Myocyte (in vitro differentiated cells): ENCODE results near the gene NPC1L1. TPM values are rescaled to one million over a fixed set of nuclear protein-coding genes. Genes with fewer than 3 reads are reported as not detected.
"Not testable (repeated sequence)": the region's sequence is repeated elsewhere in the genome, so short reads cannot be mapped to it uniquely, and the experiment has no call there.

Experiments
- DNase-seq: peaks from one replicate; pipeline ENCODE4 v3.0.0-alpha.2; 2012; ENCODE audit warnings: low read depth
- total RNA-seq: library from RNA; depleted of rRNA; stranded (reverse); fragments of >200 nt; gene quantifications from 2 replicates; pipeline ENCODE4 v1.2.3, GENCODE V29; 2014

The NPC1L1 gene
- total RNA-seq, 1 donor from 2014 or later, result not detected

DNA sequence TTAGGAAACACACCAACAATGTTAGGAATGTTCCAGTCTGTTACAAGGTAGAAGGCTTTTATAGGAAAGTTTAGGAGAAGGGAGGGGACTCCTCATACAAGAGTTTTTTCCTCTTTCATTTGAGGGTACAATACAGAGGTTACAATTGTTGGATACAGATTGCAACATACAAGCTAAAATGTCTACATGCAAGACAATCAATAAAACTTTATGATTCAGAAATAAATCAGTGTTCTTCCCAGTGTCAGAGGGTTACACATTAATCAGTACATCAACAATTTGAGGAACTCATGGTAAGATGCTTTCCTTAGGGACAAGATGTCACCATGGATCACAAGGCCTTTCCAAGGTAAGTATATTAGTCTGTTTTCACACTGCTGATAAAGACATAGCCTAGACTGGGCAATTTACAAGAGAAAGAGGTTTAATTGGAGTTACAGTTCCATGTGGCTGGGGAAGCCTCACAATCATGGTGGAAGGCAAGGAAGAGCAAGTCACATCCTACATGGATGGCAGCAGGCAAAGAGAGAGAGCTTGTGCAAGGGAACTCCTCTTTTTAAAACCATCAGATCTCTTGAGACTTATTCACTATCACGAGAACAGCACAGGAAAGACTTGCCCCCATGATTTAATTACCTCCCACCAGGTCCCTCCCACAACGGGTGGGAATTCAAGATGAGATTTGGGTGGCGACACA is 34.4 kb downstream of the NPC1L1 start:
- DNase-seq, result not testable (repeated sequence)

DNA sequence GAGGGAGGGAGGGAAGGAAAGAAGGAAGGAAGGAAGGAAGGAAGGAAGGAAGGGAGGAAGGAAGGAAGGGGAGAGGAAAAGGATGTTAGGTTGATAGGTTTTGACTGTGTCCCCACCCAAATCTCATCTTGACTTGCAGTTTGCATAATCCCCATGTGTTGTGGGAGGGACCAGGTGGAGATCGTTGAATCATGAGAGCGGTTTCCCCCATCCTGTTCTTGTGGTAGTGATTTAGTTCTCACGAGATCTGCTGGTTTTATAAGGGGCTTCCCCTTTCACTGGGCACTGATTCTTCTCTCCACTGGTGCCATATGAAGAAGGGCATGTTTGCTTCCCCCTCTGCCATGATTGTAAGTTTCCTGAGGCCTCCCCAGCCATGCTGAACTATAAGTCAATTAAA is 35.5 kb downstream of the NPC1L1 start:
- peak; percentile 20 for DNase-seq

DNA sequence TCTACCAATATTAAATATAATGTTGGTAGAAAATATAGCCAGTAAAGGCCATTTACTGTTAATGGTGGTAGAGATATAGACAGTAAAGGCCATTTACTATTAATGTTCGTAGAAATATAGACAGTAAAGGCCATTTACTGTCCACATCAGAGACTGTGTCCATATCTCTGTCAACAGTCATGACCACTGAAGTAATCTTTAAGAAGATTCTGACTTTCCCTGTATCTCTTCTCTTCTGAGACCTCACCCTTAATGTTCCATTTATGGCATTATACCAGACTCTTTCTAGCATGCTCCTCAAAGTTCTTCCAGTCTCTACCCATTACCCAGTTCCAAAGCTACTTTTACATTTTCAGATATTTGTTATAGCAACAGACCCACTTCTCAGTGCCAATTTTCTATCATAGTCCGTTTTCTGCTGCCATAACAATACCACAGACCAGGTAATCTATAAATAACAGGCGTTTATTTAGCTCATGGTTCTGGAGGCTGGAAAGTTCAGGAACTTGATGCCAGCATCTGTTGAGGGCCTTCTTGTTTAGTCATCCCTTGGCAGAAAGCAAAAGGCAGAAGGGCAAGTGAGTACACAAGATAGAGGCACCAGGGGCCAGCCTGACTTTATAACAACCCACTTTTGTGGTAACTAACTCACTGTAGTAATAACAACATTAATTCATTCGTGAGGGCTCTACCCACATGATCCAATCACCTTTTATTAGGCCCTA is 42.7 kb downstream of the NPC1L1 start:
- DNase-seq, result peak; percentile 85

DNA sequence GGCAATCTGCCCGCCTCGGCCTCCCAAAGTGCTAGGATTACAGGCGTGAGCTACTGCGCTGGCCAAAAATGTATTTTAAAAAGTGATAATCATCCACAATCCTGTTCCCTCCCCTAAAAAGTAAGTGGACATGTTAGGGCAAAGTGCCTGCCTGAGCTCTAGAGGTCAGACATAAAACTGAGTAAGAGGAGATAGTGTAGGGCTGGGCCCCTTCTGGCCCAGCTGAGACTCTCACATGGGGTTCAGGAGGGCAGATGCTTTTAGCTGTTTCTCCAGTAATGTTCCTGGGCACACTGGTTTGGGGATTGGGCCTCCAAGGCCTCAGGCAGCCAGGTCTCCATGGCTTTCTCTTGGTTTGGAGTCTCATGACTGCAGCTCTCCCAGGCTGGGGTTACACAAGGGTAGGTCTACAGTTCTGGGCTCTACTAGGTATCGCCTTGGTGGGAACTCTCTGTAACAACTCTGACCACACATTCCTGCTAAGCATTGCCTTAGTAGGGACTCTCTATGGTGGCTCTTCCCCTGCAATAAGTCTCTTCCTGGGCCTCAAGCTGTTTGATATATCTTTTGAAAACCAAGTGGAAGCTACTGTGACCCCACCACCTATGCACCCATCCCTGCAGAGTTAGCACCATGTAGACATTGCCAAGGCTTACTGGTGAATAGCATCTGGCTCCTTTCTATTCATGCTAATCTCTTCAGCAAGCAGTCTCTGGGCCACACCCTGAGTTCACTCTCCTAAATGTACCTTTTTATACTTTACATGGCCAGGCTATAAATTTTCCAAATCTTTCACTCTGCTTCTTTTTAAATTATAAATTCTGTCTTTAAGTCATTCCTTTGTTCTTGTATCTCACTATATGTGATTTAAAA is 43.7 kb downstream of the NPC1L1 start:
- no peak for DNase-seq

DNA sequence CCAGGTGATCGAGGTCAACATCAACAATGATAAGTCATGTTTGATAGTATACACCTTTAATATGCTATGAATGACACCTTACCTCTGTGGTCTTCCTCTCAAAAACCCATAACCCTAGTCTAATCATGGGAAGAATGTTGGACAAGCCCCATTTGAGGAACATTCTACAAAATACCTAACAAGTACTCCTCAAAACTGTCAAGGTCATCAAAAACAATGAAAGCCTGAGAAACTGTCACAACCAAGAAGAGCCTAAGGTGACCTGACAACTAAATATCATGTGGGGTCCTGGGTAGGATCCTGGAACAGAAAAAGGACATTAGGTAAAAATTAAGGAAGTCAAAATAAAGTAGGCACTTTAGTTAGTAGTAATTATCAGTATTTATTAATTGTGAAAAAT is 44.7 kb downstream of the NPC1L1 start:
- no peak for DNase-seq

DNA sequence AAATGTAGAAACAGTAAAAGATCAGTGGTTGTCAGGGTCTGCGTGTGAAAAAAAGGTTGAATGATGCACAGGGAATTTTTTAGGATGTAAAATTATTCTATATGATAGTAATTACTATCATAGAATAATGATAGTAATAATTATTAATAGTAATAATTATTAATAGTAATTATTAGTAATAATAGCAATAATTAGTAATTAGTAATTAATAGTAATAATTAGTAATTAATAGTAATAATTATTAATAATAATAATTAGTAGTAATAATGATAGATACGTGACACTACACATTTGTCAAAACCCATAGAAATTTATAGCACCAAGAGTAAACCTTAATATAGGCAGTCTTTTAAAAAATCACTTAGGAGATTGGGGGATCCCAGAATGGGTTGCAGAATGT is 46.2 kb downstream of the NPC1L1 start:
- no peak for DNase-seq

DNA sequence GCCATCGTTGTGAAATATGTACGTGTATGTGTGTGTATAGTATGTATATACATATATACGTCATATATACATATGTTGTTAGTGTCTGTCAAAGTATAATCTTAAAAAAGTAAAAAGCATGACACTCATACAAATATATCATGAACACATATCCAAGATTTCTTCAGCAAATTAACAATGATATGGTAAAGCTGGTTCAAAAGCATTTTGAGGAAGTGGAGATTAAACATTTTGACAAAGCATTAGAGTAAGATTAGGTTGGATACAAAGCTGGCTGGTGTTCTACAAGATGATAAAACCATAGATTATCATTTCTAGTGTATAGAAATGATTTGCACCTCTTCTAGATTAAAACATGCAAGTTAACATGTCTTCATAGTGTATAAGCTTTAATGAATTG is 49.9 kb downstream of the NPC1L1 start:
- no peak for DNase-seq

DNA sequence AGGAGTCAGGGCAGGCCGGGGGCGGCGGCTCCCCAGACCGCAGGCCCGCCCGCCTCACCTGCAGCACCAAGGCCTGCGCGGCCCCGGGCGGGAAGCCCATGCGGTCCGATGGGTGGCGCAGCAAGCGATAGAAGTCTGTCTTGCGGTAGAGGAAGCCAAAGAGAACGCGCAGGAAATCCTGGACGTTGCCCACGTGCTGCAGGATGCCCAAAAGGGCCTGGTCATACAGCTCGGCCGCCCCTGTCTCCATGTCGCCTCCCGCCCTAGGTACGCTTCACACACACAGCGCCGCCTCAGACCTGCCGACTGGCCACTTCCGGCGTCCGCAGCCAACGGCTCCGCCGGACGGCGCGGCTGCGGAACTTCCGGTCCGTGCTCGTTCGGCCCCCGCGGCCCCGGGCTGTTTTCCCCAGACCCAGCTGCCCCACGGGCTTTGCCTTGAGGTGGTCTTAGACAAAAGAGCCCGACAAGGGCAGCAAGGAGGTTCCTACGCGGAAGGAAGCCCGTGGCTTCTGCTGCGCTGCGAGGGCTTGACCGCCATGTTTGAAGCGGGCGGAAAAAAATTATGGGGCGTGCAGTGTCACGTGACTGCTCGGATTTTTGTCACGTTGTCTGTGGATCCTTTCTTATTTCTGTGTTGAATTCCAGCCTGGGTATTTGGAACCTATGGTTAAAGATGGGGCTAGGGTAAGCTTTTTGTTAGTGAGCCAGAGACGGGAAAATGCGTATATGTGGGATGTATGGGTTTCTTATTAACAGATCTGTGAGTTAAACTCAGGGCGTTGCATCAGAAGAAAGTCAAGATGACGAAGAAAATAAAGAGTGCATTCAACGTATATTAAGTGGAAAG is 50.6 kb downstream of the NPC1L1 start, which contains the start of gene NUDCD3:
Gene NUDCD3, minus strand, starts transcription at position 308 of the 850 bp plus-strand sequence. Its CDS starts 58 bp downstream, at position 250.
- DNase-seq, result peak; percentile 93

DNA sequence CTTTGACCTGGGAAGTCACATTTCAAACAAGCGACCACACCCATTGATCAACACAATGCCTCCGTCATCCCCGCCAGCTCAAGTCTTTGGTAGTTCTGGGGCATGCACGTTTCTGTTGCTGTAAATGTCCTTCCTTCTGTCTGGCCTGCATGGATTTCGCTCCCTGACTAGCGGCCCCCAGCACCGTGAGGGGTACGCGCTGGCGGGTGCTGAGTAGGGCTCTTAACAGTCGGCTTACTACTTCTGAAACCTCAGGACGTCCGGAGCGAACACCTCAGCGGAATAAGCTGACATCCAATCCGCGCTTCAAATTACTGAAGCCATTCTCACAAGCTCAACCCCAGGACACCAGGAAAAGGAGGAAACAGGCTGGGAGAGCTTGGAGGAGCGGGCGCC is 51.2 kb downstream of the NPC1L1 start:
- DNase-seq, result no peak

DNA sequence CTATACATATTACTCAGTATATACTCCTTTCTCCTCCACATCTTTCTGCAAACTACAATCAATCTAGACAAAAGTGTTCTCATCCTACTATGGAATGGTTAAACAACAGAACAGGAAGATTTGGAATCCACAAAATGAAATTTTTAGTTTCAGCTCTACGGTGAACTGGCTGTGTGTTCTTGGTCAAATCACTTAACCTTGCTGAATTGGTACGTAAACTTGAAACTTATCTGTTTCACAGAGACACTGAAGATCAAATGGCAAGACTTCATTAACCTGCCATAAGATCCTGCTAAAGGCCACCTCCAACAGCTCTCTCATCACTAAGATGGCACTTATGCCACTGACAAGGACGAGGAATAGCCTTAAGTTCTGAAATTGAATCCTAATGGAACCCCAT is 52.2 kb downstream of the NPC1L1 start:
- no peak for DNase-seq

DNA sequence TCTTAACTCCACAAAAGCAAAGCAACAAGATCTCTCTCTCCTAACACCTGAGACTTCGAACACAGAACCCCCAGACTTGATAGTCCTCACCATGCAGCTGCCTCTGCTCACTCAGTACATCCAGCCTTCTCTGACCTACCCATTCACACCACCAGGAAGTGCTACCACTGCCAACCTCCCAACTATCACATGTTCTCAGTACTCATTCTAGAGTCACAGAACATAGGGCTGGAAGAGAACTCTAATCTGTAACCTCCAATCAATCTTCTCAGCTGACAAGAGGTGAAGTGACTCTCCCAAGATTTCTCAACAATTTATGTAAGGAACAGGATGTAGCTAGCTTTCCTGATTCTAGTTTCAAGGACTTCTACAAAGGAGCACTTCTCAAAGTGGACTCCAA is 54.4 kb downstream of the NPC1L1 start:
- no peak for DNase-seq

DNA sequence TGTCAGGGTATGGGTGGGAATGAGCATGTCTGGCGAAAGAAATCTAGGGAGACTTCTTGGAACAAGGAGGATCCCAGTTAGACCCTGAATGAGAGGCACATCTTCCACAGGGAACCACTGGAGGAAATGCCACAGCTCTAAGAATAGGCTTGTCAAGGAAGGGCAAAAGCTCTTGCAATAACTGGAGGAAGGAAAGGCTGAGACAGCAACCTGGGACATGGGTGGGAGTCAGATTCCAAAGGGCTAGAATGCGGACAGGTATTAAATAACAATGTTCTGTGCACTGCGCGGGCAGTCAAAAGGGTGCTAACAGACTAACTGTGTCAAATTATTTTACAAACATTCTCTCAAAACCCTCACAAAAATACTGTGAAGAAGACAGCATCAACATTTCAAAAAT is 55.1 kb downstream of the NPC1L1 start:
- no peak for DNase-seq

DNA sequence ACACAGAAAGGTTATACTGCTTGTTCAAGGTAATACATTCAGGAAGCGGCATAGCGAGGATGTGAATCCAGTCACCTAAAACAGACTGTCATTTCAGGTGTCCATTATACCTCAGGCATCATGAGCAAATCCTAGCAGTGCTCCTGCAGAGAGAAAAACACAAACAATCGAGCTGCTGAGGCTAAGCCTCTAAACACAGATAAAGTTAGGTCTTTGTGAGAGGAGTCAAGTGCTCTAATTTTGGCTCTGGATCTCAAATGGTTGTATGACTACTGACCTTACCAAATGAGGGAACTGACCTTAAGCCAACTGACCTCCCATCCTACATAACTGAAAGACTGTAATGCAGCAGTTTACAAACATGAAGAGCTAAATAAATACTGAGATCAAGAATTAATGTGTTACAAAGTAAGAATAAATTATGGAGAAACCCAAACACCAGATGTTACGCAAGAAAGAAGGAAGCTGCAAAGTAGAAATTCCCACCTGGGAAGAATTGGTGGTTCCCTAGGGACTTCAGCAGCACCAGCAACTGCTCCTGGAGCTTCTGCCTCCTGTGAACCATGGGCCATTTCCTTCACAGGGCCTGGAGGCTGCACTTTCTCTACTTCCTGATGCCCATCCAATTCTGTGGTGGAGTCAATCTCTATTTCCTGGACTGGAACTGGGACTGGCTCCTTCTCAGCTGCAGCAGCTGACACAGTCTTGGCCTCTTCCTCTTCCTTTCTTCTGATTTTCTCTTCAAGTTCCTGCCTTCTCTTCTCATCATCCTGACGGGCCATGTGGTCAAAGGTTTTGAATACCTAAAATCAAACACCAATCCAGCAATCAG is 56.4 kb downstream of the NPC1L1 start:
- DNase-seq, result no peak

DNA sequence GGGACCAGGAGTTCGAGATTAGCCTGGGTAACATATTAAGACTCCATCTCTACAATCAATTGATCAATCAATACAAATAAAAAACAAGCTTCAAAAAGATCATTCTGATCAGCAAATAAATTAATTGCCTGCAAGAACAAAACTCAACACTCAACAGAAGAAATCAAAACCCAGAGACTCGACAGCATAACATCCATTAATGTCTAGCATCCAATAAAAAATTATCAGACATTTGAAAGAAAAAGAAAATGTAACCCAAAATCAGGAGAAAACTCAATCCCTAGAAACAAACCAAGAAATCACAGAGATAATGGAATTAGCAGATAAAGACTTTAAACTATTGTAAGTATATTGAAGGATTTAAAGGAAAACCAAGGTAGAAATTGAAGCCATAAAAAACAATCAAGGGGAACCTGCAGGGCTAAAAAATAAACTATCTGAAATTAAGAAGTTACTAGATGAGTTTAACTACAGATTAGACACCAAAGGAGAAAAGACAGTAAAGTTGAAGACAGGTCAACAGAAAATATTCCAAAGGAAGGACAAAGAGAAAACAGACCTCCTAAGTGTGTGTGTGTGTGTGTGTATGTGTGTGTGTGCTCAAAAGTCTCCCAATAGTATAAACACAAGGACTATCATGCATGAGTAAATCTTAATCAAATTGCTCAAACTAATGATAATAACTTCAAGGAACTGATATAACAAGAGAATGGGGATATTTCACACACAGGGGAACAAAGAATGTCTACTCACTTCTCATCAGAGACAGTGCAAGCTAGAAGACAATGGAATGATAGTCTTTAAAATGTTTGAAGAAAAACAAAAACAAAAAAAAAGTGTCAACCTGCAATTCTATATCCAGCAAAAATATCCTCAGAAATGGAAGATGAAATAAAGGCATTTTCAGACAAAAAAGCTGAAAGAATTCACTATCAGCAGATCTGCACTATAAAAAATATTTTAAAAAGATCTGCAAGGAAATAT is 58.3 kb downstream of the NPC1L1 start:
- DNase-seq, result no peak

DNA sequence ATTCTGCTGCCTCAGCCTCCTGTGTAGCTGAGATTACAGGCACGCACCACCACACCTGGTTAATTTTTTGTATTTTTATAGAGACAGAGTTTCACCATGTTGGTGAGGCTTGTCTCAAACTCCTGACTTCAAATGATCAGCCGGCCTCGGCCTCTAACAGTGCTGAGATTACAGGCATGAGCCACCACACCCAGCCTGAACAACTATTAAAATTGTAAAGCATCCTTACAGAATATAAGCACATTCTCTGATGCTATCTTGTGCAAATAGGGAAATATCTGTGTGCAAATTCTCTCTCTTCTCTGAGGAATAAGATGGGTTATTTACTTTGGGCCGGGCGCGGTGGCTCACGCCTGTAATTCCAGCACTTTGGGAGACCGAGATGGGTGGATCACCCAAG is 63.2 kb downstream of the NPC1L1 start:
- DNase-seq, result no peak

DNA sequence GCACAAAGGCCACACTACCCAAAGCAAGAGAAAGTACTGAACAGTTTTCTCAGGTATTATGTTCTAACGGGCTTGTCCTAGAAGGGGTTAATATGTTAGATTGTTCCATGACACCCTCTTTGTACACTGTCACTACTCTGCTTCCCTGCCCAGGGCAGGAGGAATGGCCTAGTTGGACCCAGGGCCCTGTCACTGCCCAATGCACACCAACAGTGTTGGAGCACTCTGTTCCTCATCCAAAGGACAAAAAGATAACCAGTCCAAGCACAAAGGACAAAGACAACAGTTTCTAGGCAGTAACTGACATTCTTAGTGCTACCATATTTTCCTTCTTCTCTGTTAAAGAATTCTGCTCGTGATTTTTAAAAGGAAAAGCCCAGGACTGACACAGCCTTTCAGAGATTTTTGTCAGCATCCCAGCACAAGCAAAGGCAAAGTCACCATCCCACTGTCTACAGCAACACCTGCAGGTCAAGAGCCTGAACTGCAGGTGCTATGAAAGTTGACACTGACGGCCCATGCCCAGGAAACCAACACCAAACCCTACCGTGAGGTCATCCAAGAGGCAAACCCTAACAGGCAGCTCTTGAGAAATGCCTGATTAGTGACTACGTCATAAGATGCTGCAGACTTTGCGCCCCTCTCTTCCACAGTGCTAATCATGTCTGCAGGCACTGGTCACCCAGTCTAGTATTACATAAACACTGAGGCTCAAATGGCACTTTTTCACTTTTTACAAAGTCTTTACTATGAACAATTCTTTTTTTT is 63.9 kb downstream of the NPC1L1 start:
- DNase-seq, result peak; percentile 94

DNA sequence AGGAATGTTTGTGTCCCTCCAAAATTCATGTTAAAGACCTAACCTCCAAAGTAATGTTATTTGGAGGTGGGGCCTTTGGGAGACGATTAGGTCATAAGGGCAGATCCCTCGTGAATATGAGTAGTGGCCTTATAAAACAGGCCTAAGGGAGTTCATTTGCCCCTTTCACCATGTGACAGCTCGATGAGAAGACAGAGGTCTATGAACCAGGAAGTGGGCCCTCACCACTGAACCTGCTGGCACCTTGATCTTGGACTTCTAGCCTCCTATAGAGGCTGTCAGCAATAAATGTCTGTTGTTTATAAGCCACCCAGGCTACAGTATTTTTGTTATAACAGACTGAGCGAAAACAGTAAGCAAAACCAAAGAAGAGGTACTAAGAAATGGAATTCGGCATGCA is 64.8 kb downstream of the NPC1L1 start:
- no peak for DNase-seq

DNA sequence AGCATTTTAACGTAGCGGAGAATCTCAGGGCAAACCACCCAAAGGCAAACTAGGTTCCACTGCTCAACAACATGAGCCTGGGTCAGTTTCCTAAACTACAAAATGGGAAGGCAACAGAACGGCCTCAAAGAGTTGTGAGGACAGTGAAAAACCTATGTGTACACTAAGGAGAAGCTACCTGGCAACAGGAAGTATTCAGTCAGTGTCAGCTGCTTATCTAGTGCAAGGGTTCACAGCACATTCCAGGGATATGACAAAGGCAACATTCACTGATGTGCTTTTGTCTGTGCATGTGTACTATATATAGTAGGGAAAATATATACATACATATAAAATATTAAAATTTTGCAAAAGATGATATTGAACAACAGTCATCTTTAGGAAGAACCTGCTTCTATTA is 67.8 kb downstream of the NPC1L1 start:
- DNase-seq, result no peak
